H1 (cell line): ENCODE measurements around the gene DPT. TPM values are rescaled to one million over a fixed set of nuclear protein-coding genes. Genes with fewer than 3 reads are reported as not detected.

Experiments used
- CHD7 ChIP-seq: fragments of 300-600 bp; sonication (generic); IDR thresholded peaks from 2 replicates; pipeline ENCODE4 v1.7.1; 2012; ENCODE audit warnings: low read length, moderate library complexity, mild to moderate bottlenecking, inconsistent platforms; ENCODE audit not compliant: insufficient replicate concordance
- polyA plus RNA-seq, 7 experiments: library from polyadenylated mRNA; depleted of rRNA in 3 of 7; stranded (reverse) in 5 of 7; unstranded in 2 of 7; fragments of >200 nt in 5 of 7; fragments of 200-250 nt in 2 of 7; gene quantifications; 1 replicate in 5 of 7; 2 replicates in 1 of 7; 4 replicates in 1 of 7; pipeline versions ENCODE4 v1.2.1 to v1.2.3, GENCODE V29; 2011 to 2013; ENCODE audit warnings: missing spikeins in 2 of 7, mixed read lengths in 2 of 7
- total RNA-seq: library from RNA; stranded (reverse); fragmentation: NEBNext Ultra II Directional; extraction: Animal tissue kit (Norgen Biotek cat#: 25700); gene quantifications from 2 replicates; pipeline ENCODE4 v1.2.1, GENCODE V29; 2021

DPT gene
- total and polyA plus RNA-seq, 2 of the 8 experiments (the other 6 are each of a cell fraction or from before 2014, with no cell fraction given), result not detected

- TF ChIP-seq CHD7, result no peak
Observed at GRCh38 chr1:168736520-168736919, 7.5 kb upstream of the DPT start (continued).
